ENCODE results near the gene HMCN1.

- TF ChIP-seq YY1 (IDR thresholded peaks at IDR 0.05; ENCODE audit: insufficient read depth, insufficient read length), result no peak
- no peak for TF ChIP-seq ZNF274 (IDR thresholded peaks at IDR 0.05; ENCODE audit: low read depth, low read length)
These were observed 183.5 kb downstream of the HMCN1 start for GRCh38 chr1:185917646-185918045.

Measured in NT2/D1 (cell line).